Stimulated activated CD4-positive, alpha-beta T cell treated with anti-CD3 and anti-CD28 coated beads, Interleukin-4, amount 100 ng/mL, for 48 hours (primary cell): ENCODE results near the gene PRKACB.
"Not testable (repeated sequence)": the region's sequence is repeated elsewhere in the genome, so short reads cannot be mapped to it uniquely, and the experiment has no call there.

Source experiments
- DNase-seq, 2 donors: peaks; one replicate each; pipeline ENCODE4 v3.0.0-alpha.2; 2020; ENCODE audit warnings: low read depth in 2 of 2

PRKACB gene

DNA sequence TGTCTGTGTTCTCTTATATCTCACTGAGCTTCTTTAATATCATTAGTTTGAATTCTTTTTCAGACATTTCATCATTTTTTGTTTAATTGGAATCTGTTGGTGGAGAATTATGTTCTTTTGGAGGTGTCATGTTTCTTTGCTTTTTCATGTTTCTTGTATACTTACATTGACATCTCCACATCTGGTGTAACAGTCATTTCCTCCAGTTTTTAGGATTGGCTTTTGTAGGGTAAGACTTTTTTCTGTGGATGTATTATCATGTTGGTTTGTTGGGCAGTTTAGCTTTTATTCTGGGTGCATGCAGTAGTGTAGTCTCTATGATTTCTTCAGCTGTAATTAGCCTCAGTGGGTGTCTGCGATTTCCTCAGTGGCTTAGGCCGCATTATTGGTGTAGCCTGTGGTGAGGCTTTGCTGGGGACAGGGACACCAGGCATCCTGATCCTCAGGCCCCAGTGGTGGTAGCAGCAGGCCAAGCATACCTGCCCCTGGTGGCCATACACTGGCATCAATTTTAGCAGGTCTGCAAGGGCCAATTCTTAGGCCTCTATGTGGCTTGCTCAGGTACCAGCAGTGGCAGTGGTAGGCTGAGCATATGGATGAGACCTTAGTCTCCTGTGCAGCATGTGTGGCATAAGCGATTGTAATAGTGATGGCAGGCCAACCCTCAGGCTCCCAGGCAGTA, 79.8 kb downstream of the PRKACB start:
- no peak for DNase-seq

DNA sequence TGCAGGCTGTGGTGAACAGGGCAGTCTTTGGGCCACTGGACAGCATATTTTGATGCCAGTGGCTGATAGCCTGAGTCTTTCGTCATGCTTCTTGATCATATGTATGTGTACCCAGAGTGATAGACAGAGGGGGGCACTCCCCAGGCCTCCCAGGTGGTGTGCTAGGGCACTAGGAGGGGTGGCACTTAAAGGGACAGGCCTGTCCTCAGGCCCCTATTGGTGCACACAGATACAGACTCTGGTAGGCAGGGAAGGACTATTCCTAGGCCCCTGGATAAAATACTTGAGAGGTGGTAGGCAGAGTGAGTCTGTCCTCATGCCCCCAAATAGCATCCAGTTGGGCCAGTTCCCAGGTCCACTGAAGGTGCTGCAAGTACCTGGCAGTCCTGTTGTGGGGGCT, 80.8 kb downstream of the PRKACB start:
- DNase-seq: no peak

DNA sequence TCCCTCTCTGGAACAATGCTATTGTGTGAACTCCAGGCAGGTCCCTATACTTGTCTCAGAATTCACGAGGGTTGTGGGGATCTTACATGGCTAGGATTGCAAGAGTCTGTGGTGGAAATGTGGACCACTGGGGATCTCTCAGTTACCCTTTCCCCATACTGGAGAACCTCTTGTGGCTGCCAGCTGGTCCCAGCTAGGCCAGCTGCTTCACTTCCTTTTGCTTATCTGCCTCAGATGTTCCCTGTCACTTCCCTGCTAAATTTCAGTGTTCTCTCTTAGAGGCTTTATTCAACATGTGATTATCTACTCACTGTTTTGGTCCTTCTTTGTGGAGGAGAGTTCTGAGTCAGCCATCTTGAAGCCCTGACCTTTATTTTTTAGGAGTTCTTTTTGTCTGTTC, 81.6 kb downstream of the PRKACB start:
- DNase-seq: no peak

DNA sequence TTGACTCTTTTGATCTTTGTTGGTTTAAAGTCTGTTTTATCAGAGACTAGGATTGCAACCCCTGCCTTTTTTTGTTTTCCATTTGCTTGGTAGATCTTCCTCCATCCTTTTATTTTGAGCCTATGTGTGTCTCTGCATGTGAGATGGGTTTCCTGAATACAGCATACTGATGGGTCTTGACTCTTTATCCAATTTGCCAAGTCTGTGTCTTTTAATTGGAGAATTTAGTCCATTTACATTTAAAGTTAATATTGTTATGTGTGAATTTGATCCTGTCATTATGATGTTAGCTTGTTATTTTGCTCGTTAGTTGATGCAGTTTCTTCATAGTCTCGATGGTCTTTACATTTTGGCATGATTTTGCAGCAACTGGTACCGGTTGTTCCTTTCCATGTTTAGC, 88.6 kb downstream of the PRKACB start:
- not testable (repeated sequence) for DNase-seq

DNA sequence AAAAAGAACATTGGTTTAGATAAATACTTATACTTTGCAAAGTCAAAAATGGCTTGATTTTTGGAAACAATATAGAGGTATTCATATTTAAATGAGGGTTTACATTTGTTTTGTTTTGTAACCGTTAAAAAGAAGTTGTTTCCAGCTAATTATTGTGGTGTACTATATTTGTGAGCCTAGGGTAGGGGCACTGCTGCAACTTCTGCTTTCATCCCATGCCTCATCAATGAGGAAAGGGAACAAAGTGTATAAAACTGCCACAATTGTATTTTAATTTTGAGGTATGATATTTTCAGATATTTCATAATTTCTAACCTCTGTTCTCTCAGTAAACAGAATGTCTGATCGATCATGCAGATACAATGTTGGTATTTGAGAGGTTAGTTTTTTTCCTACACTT, 92.2 kb downstream of the PRKACB start:
- DNase-seq: no peak

DNA sequence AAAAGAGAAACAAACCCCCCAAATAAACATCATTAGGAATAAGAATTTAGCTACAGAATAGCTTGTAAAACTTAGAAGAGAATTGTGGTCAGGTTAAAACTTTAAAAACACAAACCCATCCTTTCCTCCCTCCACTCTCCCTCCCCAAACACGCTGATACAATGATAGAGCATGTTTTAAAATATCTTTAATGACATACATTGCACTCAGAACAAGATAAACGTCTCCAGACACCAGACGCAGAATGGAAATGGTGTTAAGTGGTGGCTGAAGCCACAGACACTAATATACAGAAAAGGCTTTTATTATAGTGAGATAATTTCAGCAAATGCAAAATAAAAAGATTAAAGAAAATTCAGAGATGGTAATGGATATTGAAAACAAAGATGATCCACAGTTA, 98.6 kb downstream of the PRKACB start:
- no peak for DNase-seq

DNA sequence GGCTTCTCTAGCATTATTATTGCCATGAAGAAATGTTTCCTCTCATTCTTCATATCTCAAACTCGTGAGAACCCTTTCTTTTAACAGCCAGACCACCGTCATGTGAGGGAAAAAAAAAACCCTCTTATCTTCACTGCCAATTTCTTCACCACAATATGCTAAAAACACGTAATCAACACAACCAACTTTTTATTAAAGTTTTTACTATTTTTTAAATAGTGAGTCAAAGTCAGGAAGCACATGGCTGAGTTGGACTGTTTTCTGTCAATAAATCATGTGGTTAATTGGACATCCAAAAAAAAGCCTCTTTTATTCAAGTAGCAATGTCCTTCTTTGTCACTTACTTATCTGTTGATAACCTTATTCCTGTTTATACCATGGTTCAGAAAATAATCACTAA, 101.5 kb downstream of the PRKACB start:
- no peak for DNase-seq

DNA sequence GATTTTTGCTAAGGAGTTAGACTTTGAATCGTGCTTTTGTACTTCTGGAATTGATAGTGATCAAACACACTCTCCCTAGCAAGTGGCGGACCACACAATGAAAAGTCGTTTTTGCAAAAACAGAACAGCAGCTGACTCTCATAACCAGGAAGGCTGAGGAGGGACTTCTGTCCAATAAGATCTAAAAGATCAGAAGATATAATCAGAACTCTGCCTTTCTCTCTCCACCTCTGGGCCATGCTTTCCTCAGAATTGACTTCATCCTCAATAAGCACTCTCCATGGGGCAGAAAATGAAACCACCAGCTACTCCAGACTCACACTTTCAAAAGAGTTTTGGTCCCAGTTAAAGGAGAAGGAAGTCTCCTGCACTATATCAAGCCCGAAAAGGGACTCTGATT, 102.1 kb downstream of the PRKACB start:
- DNase-seq: no peak

DNA sequence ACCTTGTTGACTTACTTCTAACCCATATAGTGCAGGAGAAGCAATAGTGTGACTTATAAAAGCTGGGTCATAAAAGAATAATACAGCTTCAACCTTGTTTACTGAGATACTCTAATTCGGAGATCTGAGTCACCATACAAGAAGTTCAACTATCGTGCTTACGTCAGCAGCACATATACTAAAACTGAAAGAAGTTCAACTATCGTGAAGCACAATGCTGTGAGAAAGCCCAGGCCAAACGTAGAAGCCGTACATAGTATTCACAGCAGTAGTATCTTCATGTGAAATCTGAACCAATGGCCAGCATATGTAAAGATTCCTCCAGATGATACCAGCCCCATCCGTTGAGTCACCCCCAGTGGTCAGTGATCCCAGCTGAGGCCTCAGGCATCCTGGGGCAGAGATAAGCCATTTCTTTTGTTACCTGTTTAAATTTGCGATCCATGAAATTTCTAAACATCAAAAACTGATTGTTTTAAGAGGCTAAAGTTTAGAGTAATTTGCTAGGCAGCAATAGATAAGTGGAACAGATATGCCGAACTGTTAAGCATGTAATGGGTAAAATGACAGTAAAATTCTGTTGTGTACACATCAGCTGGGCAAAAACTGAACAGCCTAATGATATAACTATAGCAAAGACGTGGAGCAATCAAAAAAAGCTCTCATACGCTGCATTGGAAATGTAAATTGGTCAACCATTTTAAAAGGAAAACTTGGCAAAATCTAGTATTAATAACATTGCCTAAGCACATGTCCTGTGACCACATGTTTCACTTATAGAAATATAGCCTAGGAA, 103.6 kb downstream of the PRKACB start:
- no peak for DNase-seq

DNA sequence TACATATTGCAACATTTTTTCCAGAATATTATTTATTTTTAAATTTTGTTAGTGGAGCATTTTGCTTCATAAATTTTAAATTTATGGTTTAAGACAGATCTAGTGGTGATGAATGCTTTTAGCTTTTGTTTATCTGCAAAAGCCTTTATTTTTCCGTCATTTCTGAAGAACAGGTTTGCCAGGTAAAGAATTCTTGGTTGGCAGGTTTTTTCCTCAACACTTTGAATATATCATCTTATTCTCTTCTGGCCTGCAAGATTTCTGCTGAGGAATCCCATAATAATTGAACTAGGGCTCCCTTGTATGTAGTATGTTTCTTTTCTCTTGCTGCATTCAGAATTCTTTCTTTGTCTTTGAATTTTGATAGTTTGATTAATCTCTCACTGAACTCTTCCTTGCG, 106.6 kb downstream of the PRKACB start:
- no peak for DNase-seq

DNA sequence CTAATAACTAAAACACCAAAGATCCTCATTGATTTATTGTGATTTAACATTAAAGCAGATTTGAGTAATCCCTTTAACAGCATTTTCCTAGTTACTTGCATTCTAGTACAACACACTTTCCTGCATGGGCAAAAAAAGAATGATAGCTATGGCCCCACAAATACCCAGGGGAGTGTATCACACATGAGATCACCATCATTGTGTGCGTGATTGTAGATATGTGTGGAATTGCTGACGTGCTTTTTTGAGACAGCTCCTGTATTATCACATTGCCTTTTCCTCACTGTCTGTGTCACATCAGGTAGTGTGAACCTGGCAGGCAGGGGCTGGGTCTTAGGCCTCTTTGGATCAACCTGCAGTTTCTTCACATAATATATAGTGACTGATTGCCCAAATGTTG, 109.0 kb downstream of the PRKACB start:
- DNase-seq: no peak

DNA sequence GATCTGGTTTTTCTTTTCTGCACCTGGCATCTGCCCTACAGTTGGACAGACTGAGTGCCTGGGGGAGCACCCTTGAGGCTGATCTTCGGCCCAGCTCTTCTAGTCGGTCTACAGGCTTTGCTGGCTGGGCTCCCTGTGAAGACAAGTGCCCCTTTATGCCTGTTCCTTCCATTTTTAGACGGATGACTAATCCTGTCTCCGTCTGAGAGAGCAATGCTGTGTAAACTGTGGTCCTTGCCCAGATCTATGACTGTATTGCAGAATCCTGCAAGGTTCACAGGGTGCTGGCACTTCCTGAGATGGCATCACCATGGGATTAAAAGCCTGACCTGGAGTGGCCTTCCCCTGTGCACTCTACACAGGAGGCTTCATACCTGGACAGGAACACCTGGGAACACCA, 109.8 kb downstream of the PRKACB start:
- no peak for DNase-seq

DNA sequence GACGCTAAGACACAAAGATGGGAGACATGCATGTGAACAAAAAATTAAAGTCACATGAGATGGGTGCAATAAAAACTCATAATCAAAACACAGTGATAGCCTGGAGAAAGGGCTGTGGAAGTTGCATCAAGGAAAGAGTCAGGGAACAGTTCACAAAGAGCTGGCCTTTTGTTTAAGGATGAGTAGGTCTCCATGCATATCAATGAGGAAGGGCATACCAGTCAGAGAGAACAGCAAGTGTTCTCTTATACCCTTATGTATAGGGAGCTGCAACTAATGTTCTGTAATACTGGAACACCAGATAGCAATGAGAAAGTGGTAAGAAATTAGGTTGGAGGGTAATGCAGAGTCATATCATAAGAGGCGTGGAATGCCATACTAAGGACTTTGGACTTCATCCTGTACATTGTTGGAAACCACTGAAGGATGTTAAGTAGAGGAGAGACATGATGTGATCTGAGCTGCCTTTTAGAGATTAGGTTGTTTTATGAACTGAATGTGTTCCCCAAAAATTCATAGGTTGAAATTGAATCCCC, 110.7 kb downstream of the PRKACB start:
- DNase-seq: no peak

DNA sequence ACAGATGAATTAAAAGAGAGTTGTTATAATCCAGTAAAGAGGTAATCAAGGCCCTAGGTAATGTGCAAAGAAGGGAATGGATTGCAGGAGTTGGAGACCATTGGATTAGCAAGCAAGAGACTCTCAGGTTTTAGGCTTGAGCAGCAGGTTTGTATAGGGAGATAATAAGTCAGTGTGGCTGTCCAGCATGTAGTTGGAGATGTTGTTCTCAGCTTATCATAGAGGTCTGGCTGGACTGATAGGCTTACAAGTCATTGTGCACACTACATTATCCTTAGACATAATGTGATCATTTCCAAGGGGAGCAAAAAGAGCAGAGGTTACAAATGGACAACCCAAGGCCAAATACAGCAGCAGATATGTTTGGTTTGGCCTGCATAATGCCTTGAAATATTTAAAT, 111.5 kb downstream of the PRKACB start:
- no peak for DNase-seq

DNA sequence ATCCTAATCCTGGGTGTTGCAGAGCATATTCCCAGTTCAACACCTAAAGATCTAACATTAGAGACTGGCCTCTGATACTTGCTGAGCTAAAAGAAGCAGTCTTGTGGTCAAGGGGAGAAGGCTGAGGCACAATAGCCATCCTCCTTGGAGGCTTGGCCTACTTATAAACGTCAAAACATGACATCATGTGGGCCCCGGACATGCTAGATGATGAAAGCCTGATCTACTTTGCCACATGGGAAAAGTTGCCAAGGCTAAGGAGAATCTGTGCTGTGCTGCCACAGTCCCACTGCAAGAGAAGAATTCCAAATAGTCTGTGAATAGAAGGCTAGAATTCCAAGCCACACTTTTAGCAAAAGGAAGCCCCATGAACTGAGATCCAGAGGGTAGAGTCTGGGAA, 113.5 kb downstream of the PRKACB start:
- no peak for DNase-seq

DNA sequence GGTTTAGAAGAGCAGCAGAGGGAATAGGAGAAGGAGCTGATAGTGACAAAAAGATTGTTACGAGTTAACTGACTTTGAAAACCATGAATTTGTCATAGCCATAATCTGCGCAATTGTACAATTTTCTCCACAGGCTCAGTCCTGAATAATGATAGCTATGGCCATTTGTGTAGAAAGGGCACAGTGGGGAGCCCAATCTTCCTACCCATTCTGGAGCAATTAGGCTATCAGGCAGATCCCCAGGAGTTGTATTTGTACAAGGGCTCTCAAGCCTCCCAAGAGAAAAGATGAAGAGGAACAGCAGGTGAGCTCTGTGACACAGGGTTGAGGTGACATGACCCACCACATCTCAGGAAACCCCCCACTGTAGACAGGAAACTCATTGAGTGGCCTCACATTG, 115.3 kb downstream of the PRKACB start:
- no peak for DNase-seq

DNA sequence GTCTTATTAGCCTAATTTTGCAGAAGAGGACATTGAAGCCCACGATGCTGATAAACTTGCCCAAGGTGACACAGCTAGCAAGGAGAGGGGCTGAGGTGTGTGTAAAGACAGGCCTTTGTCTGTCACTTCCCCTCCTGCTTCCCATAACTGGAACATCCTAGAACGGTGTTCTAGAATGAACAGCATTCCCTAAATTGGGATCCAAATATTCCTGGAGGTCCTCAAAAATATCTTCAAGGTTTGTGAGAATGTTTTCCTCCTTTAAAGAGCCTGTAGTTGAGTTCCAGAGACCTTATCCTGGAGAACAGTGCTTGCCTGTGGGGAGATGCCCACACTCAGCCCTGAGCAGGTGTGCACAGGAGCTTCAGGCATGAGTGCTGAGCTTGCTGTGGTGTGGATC, 115.9 kb downstream of the PRKACB start:
- no peak for DNase-seq

DNA sequence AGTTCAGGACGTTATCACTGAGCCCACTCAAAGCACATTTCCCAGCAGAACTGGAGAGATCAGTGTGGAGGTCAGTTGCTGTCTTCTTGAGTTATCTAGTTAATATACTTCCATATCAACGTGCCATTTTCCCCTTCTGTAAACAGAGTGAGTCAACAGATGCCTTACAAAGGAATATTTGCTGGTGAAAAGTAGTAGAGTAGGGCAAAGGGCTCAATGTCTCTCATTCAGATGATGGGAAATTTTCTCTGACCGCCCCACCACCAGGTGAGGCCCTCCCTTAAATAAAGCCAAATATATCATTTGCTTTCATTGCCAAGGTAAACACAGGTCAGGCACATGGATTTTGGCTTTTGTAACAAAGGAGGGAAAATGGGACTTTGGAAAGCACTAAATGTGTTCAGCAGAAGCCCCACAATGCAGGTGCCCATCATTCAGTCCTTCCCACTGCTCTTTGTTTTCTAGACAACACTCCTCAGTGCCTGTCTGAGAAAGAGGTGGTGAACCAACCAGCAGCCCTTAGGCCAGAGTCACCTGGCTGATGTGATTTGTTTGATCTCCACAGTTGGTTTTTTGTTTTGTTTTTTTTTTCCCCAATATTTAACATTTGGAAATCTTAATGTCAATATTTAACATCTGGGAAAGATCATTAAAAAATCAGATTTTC, 116.9 kb downstream of the PRKACB start:
- no peak for DNase-seq

DNA sequence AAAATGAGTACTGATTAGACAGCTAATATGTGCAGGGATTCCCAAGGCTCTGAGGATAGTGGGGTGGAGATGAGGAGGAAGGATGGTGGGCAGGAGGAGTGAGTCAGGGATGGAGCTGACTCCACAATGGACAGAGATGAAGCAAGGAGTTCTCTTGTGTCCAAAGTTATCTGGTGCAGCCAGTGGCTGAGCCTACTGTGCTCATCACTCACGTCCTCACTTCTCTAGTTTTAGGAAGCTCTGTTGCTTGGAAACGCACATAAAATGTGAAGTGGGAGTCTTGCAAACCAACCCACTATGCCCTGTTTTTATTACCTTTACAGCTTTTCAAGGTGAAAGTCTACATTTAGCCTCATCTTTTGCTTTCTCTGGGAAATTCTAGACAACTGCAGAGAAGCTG, 120.9 kb downstream of the PRKACB start:
- DNase-seq: no peak

DNA sequence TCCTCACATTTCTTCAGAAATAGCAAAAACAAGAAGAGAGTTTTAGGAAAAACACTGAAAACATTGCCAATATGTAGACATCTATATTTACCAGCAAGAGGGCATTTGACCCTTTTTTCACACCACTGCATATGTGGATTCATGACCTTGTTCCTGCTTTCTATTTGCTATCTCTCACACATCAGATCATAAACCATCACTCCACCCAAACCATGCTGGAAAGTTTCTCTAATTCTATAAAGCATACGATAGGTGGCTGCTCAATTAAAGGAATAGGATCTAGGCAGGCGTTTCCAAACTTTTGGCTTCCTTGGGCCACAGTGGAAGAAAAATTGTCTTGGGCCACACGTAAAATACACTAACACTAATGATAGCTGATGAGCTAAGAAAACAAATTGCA, 121.8 kb downstream of the PRKACB start:
- no peak for DNase-seq

DNA sequence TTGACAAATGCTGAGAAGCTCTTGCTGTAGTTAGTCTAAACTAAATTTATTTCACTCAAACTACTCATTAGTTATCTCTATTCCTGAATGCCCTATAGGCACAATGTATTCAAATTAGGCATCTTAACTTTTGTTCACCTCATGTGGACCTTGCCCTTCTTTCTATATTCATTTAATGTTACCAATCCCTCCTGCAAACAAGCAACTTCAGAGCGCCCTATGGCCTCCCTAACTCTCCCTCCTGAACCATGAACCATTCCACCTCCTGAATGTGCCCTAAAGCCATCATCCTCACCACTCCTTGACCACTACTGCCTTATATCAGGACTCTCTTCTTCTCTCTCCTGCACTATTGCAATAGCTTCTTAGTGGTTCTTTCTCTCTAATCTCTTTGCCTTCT, 122.7 kb downstream of the PRKACB start:
- DNase-seq: no peak

DNA sequence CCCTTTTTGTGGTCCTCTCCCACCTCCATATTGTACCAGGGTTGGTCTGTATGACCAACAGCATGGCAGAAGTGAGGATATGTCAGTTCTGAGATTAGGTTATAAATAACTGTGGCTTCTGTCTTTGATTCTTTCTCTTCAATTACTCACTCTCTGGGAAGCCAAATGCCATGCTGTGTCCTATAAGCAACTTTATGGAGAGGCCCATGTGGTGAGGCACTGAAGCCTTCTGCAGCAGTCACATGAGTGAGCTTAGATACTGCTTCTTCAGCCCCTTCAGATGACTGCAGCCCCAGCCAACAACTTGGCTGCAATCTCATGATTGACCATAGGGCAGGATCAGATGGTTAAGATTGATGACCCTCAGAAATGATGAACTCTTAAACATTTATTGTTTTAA, 123.4 kb downstream of the PRKACB start:
- no peak for DNase-seq

DNA sequence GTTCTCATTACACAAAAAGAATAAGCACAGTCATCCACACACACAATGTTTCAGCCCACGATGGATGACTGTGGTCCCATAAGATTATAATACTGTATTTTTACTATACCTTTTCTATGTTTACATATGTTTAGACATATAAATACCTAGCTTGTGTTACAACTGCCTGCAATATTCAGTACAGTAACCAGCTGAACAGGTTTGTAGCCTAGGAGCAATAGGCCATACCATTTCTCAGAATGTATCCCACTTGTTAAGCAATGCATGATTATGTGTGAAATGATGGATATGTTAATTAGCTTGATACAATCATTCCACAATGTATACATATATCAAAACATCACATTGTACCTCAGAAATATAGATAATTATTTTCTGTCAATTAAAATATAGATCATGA, 124.3 kb downstream of the PRKACB start:
- no peak for DNase-seq
